ENCODE results near the gene LINGO3. TPM values are rescaled to one million over a fixed set of nuclear protein-coding genes. Genes with fewer than 3 reads are reported as not detected.

The LINGO3 gene
- total and polyA plus RNA-seq, 2 donors (not counting 1 experiment from before 2014, with no cell fraction given), result 1.1 to 3.9 TPM

DNA sequence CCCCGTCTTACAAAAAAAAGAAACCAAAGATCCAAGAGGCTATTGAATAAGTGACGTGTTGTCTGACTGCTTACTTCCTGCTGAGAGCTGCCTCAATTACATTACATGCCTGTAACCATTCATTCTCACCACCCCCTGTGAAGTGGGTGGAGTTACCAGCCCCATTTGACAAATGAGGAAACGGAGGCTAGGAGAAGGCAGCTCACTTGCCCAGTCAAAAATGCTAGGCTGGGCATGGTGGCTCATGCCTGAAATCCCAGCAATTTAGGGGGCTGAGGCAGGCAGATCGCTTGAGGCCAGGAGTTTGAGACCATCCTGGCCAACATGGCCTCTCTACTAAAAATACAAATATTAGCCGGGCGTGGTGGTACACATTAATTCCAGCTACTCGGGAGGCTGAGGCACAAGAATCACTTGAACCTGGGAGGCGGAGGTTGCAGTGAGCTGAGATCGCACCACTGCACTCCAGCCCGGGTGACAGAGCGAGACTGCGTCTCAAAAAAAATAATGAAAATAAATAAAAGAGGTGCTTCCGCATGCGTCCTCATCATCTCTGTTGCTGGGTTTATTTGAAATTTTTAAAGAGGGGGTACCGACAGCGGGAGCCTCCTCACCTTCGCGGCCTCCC is 19.9 kb upstream of the LINGO3 start:
- ChIA-PET POLR2A (interaction anchor here (0.6 to 3.7 kb wide), 5 partner anchors 11 to 297 kb away, joined by 3 to 25 read pairs (median 5); no protein-coding TSS in a partner anchor), CTCF (interaction anchor here (0.7 to 5.1 kb wide), 4 partner anchors 12 to 173 kb away, joined by 3 to 24 read pairs (median 6); no protein-coding TSS in a partner anchor)
- Mint-ChIP-seq H3K9me3 (ENCODE audit: insufficient read depth) (no peaks in the 10 kb centered on the region), H3K4me1 (peaks cover 77% of the 10 kb centered on the region), H3K27ac (peak overlapping the region; percentile 98), H3K27me3 (no peaks in the 10 kb centered on the region), H3K4me3 (peak overlapping the region; percentile 96)
- Histone ChIP-seq H3K9me3 (ENCODE audit: control extremely low read depth in 1 of 3, control insufficient read depth in 2 of 3, insufficient read depth in 1 of 3, low read length in 2 of 3) (no peaks in the 10 kb centered on the region), H3K4me1 (ENCODE audit: control insufficient read depth in 2 of 2, insufficient read depth in 2 of 2, low read length in 2 of 2) (peaks cover 75 to 87% of the 10 kb centered on the region in 2 donors), H3K79me2 (ENCODE audit: control insufficient read depth, insufficient read depth, low read length) (peaks cover 95% of the 10 kb centered on the region), H3K27ac (ENCODE audit: low read length in 2 of 2) (peak overlapping the region; percentile 71 to 90), H3K36me3 (replicated peaks in 1 of 2; ENCODE audit: control extremely low read depth in 1 of 2, control insufficient read depth in 1 of 2, extremely low read depth in 1 of 2, insufficient read depth in 2 of 2, low read length in 1 of 2) (peaks cover 0 to 22% of the 10 kb centered on the region in 2 experiments), H2AFZ (ENCODE audit: insufficient read depth, low read depth, low read length, poor library complexity, severe bottlenecking) (peak overlapping the region; percentile 84), H4K20me1 (ENCODE audit: control insufficient read depth, insufficient read depth, low read length, poor library complexity, severe bottlenecking) (peaks cover 5% of the 10 kb centered on the region), H3K4me3 (ENCODE audit: control extremely low read depth in 1 of 5, extremely low read depth in 1 of 5, insufficient read depth in 1 of 5, low read depth in 2 of 5, low read length in 4 of 5) (peak overlapping the region; percentile 66 to 97 (median 92)), H3K4me2 (replicated peaks; ENCODE audit: low read depth, low read length, poor library complexity, severe bottlenecking) (peak overlapping the region; percentile 95), H3K9ac (ENCODE audit: low read length) (peak overlapping the region; percentile 83), H3K27me3 (replicated peaks in 1 of 4; ENCODE audit: control extremely low read depth in 1 of 4, control insufficient read depth in 3 of 4, insufficient read depth in 4 of 4, low read length in 3 of 4) (no peaks in the 10 kb centered on the region)
- intact Hi-C loops (cut with micrococcal nuclease), result no loop called here
- 0% methylated on average over 9 of the region's 18 CpGs for WGBS (ENCODE audit: insufficient coverage)
- DNase-seq (peak; percentile 80), ATAC-seq (ENCODE audit: low read depth) (no peak)
- TF ChIP-seq, protein P1, sequence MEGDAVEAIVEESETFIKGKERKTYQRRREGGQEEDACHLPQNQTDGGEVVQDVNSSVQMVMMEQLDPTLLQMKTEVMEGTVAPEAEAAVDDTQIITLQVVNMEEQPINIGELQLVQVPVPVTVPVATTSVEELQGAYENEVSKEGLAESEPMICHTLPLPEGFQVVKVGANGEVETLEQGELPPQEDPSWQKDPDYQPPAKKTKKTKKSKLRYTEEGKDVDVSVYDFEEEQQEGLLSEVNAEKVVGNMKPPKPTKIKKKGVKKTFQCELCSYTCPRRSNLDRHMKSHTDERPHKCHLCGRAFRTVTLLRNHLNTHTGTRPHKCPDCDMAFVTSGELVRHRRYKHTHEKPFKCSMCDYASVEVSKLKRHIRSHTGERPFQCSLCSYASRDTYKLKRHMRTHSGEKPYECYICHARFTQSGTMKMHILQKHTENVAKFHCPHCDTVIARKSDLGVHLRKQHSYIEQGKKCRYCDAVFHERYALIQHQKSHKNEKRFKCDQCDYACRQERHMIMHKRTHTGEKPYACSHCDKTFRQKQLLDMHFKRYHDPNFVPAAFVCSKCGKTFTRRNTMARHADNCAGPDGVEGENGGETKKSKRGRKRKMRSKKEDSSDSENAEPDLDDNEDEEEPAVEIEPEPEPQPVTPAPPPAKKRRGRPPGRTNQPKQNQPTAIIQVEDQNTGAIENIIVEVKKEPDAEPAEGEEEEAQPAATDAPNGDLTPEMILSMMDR (IDR thresholded peaks at IDR 0.05), result no peak
- no peak for TF ChIP-seq EZH2 (IDR thresholded peaks at IDR 0.05; ENCODE audit: borderline replicate concordance, insufficient read depth, low read depth, low read length, poor library complexity, severe bottlenecking)
